SKM-1 treated with dmso at 0.1 percent for 144 hours (cell line): ENCODE measurements around the gene SETD1B.
"Not testable (repeated sequence)": the region's sequence is repeated elsewhere in the genome, so short reads cannot be mapped to it uniquely, and the experiment has no call there.

Source experiments
- DNase-seq: peaks from one replicate; lab custom pipeline; 2025; ENCODE audit not compliant: unreplicated experiment; lab: John Stamatoyannopoulos, UW

The SETD1B gene

GRCh38 chr12:121852392-121852791 is 48.6 kb downstream of the SETD1B start:
- not testable (repeated sequence) for DNase-seq

DNA sequence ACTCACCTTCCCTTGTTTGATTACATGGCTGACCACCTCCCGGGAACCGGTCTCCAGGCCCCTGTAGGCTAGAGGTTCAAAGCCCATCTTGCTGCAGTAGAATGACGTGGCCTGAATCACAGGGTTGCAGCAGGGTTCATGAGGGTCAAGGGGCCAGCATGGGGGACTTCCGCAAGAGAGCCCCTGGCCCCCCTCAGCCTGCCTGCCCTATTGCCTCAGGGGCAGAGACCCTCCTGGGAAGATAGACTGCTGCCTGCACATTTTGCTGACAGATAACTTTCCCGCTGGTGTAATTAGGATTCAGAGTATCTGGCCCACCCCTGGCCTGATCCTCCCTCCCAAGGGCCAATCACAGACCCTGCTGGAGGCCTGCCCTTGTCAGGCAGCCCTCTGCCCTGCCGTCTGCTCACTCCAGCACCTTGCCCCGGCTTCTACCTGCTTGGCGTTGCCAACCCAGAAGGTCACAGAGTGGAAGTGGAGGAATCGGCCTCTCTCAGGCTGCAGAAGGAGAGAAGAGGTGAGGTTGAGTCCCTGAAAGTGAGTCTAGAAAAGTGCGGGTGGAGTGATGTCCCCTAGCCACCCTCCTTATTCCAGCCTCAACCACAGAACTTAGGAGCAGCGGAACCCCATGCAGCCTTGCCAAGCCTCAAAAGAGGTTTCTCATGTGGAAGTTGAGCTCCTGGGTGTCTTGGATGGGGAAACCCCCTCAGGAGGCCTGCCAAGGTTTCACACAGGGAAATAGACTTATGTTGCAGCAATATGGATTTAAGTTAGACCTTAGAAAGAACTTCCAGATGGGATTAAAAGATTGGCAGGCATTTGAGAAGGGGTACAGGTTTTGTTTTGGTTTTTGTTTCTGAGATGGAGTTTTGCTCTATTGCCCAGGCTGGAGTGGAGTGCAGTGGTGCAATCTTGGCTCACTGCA is 53.8 kb downstream of the SETD1B start:
- no peak for DNase-seq

DNA sequence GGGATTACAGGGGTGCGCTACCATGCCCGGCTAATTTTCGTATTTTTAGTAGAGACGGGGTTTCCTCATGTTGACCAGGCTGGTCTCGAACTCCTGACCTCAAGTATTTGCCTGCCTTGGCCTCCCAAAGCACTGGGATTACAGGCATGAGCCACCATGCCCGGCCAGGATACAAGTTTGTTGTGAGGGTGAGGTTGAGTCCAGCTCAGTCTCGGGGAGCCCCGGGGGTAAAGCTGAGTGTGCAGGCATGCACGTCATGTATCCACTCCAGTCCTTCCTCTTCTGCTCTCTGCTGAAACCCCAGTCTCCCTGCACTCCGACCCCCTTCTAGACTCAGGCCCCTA is 54.5 kb downstream of the SETD1B start:
- DNase-seq, result no peak

DNA sequence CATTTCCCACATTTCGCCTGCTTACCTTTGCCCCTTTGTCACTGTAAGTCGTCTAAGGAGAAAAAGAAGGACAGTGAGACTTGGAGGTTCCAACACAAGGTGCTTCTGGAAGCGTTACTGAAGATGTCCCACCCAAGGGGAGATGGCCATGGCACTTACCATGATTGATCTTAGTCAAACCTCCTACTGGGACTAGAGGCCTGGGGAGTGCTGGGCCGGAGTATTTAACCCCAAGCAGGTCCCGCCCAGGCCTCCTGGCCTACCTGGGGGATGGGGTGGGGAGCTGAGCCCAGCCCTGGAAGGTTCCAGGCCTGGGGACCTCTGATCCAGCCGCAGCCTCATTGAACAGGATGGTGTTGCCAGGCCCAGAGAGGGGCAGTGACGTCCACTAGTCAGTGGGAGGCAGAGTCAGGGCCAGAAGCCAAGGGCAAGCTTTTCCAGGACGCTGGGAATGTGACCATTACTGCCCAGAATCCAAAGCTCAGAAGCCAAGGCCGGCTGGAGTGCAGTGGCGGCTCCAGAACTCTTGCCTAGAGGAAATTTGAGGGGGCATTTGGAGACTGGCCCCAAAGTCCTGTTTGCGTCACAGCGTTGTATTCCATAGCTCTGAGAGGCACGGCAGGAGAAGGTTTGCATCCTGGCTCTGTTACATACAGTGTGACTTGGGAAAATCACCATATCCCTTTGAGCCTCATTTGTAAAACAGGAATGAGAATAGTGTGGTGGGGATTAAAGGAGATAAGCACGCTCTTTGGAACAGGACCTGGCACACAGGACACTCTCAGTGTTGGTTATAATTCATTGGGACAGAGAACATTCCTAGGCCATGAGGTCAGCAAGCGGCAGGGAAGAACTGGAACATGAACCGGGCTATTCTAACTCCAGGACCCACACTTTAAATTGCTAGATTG is 55.1 kb downstream of the SETD1B start, which contains the start of gene HPD:
Gene HPD, minus strand, starts transcription at position 198 of the 911 bp plus-strand sequence. Its CDS starts 36 bp downstream, at position 162.
- DNase-seq, result no peak

DNA sequence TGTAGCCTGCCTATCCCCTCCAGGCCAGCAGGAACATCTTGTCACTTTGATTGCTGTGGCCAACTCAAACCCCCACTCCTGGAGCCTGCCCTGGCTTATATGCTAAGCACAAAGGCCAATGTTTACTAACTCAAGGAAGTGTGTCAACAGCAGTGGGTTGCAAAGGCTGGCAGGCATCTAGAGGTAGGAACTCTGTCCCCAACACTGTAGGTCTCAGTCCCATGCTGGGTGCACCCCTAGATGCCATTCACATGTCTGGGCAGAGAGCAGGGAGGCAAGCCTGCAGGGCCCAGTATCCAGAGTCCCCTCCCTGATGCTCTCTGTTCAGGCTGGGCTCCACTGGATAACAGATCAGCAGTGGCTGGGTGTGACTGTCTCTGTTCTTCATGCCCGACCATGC is 56.4 kb downstream of the SETD1B start:
- no peak for DNase-seq

GRCh38 chr12:121860699-121861098 is 56.9 kb downstream of the SETD1B start:
- DNase-seq, result not testable (repeated sequence)

DNA sequence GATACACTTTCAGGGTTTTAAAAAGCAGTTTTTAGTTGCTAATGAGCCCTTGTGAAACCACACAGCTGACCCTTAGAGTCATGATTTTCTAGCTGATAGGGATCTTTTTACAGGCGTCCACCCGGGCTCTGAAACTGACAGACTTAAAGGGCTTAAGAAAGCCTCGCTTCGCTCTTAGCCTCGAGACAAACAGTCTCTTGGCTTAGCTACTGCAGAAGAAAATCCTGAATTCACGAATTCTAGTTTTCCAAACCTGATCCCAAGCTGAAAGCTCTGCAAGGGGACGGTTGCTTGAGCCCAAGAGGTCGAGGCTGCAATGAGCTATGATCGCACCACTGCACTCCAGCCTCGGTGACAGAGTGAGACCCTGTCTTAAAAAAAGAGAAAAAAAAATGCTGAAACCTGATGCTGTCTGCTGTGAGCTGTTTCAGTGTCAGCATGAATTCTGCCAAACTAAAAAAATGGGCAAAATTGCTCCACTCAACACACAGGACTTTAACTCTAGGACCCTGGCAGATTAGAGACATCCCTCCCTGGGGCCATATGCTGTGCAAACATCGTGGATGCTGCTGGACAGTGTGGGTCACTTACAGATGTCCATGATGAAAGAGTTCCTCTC is 57.9 kb downstream of the SETD1B start:
- DNase-seq, result no peak

GRCh38 chr12:121866331-121866730 is 62.5 kb downstream of the SETD1B start:
- DNase-seq, result no peak

DNA sequence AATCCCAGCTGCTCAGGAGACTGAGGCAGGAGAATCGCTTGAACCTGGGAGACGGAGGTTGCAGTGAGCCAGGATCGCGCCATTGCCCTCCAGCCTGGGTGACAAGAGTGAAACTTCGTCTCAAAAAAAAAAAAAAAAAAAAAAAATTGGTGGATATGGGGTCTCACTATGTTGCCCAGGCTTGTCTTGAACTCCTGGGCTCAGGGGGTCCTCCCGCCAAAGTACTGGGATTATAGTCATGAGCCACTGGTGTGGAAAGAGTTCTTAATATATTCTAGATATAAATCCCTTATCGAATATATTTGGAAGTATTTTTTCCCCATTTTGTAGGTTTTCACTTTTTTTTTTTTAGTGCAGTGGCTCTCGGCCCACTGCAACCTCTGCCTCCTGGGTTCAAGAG is 65.4 kb downstream of the SETD1B start:
- not testable (repeated sequence) for DNase-seq

- DNase-seq, result no peak
These were observed 67.7 kb downstream of the SETD1B start for GRCh38 chr12:121871467-121871866.

DNA sequence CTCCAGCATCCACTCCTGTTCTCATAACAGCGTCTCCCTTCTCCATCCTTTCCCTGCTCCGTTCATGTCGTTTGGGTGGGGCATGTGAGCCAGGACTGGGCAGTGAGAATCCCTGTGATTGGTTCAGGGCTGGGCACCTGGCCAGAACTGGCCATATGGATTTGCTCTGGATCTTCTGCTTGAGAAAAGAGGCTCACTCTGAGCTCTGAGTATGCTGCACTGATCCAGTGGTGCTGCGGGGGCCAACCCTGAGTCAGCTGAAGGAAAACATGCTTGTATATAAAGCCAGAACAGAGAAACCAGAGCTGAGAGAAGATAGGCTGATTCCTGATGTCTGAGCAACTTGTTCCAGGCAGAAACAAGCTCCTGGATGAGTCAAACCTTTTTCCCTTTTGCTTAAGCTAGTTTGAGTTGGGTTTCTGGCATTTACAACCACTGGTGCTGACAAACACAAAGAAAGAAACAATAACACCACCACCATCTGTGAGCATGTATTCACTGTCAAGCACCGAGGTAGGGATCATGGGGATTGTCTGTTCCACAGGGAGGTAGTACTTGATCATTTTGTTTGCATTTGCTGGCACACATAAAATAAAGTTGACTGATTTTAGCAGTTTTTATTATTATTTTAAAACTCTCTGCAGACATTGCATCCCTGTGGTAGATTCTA is 68.9 kb downstream of the SETD1B start:
- DNase-seq, result no peak

- DNase-seq, result no peak
These were observed 69.4 kb downstream of the SETD1B start for GRCh38 chr12:121873216-121873569.

DNA sequence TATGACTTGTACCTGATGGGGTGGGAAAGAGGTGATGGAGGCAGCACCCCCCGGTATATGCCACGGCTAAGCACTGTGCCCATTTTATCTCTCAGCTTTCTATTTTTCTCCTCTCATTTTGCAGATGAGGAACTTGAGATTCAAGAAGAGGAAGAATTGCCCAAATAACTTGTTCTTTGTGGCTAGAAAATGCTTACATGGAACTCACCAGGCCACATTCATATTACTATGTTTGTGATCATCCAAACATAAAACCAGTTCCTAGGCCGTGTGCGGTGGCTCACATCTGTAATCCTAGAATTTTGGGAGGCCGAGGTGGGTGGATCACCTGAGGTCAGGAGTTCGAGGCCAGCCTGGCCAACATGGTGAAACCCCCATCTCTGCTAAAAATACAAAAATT is 70.3 kb downstream of the SETD1B start:
- peak; percentile 27 for DNase-seq

- no peak for DNase-seq
These were observed 71.8 kb downstream of the SETD1B start for GRCh38 chr12:121875582-121875981.

DNA sequence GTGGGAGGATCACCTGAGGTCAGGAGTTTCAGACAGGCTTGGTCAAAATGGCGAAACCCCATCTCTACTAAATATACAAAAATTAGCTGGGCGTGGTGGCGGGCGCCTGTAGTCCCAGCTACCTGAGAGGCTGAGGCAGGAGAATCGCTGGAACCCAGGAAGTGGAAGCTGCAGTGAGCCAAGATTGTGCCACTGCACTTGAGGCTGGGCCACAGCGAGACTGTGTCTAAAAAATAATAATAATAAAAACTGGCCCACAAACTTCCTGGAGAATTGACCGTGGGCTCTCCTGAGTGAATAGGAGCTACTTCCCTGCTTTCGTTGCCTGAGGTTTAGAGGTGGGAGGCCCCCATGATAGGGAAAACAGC is 72.3 kb downstream of the SETD1B start:
- not testable (repeated sequence) for DNase-seq
